Myocyte (in vitro differentiated cells): ENCODE data around the gene CHMP6. TPM values are rescaled to one million over a fixed set of nuclear protein-coding genes. Genes with fewer than 3 reads are reported as not detected.
"Not testable (repeated sequence)": the region's sequence is repeated elsewhere in the genome, so short reads cannot be mapped to it uniquely, and the experiment has no call there.

Experiments
- DNase-seq: peaks from one replicate; pipeline ENCODE4 v3.0.0-alpha.2; 2012; ENCODE audit warnings: low read depth
- total RNA-seq: library from RNA; depleted of rRNA; stranded (reverse); fragments of >200 nt; gene quantifications from 2 replicates; pipeline ENCODE4 v1.2.3, GENCODE V29; 2014

Gene CHMP6
- total RNA-seq, 1 donor from 2014 or later = 14.8 TPM

DNA sequence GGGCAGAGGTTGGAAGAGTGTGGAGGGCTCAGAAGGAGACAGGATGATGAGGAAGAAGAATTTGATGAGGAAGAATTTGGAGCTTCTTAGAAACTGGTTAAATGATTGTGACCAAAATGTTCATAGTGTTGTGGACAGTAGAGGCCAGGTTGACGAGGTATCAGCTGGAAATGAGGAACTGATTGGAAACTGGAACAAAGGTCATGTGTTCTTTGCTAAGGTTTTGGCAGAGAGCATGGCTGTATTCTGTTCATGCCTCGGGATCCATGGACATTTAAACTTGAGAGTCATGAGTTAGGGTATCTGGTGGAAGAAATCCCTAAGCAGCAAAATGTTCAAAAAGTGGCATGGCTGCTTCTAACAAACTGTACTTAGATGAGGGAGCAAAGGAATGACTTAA lies 19.3 kb downstream of the CHMP6 start:
- DNase-seq = no peak

DNA sequence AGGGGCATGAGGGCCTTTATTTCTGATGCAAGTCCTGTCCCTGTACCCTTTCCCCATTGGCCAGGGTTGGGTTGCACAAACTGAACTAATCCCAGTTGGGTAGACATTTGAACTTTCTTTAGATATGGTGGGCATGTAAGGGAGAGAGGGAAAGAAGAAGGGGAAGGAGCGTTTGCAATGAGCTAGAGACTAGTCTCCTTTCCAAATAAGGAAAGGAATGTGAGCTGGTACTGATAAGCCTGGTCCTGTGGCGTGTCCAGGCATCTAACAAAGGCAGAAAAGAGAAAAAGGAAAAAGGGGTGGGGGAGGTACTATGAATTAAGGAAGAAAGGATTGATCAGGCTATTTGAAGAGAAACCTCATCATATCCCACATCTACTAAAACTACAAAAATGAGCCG lies 20.3 kb downstream of the CHMP6 start:
- DNase-seq = no peak

- DNase-seq = no peak
Measured at GRCh38 chr17:81012574-81013447, 21.2 kb downstream of the CHMP6 start.

GRCh38 chr17:81013642-81014041 lies 22.0 kb downstream of the CHMP6 start:
- DNase-seq = no peak

GRCh38 chr17:81015136-81015535 lies 23.5 kb downstream of the CHMP6 start:
- no peak for DNase-seq

DNA sequence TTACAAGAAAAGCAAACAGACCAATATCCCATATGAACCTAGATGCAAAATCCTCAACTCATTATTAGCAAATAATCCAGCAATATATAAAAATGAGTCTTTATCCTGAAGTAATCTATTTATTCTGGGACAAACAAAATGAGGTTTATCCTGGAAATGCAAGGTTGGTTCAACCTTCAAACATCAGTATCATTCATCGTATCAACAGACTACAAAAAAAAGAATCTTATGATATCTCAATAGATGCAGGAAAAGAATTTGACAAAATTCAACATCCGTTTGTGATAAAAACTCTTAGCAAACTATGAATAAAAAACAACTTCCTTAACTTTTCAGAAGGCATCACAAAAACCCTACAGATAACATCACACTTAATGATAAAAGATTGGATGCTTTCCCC lies 24.9 kb downstream of the CHMP6 start:
- no peak for DNase-seq

DNA sequence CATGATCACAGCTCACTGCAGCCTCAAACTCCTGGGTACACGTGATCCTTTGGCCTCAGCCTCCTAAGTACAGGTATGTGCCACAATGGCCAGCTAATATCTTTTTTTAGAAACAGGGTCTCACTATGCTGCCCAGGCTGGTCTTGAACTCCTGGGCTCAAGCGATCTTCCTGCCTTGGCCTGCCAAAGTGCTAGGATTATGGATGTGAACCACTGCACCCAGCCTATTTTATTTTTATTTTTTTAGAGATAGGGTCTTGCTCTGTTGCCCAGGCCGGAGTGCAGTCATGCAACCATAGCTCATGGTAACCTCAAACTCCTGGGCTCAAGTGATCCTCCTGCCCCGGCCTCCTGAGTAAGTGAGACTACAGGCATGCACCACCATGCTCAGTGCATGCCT lies 25.7 kb downstream of the CHMP6 start:
- DNase-seq = not testable (repeated sequence)

GRCh38 chr17:81018044-81018802 lies 26.6 kb downstream of the CHMP6 start:
- DNase-seq = no peak

- DNase-seq = no peak
Measured at GRCh38 chr17:81019563-81020442, 28.2 kb downstream of the CHMP6 start.

DNA sequence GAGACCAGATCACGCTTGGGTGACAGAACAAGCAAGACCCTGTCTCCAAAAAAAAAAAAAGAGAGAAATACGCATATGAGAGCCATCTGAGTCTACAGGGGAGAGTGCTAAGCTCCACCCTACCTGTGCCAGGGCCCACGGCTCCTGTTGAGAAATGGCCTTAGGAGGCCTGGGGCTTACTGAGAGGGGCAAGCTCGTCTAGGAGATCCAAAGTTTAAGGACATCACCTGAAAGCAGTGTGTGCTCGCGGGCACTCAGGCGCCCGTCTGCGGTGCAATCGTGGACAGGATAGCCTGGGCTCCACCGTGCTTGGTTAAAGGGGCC lies 28.8 kb downstream of the CHMP6 start:
- no peak for DNase-seq

DNA sequence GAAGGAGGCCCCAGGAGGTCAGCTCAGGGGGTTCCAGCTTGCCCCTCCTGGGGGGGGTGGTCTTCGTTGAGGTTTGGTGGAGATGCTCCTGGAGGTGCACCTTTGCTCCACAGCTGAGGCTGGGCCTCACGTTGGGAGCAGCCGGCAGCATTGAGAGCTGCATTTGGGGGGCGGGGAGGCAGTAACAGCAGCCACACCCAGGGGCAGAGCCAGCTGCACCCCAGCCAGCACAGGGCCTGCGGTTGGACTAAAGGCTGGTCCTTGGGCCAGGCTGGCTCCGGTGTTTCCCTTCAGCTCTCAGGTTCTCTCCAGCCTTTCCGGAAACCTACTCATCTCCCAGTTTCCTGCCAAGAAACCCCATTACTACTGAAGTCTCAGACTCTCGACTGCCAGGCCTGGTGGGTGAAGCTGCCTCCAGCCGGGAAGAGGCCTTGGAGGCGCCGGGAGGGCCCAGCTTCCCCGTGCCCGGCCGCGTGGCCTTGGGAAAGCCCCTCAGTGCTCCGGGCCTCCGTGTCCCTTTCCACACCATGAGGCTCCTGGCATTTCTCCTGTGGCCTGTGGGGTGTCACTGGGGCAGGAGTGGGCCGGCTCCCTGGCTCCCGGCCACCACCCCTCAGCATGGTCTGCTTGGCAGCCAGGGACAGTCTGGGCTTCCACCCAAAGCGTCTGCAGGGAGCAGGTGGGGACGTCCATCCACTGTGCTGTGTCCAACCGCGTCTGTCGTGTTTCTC lies 29.3 kb downstream of the CHMP6 start:
- peak; percentile 83 for DNase-seq

- no peak for DNase-seq
Measured at GRCh38 chr17:81021531-81022343, 30.1 kb downstream of the CHMP6 start.

GRCh38 chr17:81022344-81022676 lies 30.7 kb downstream of the CHMP6 start:
- DNase-seq = no peak

DNA sequence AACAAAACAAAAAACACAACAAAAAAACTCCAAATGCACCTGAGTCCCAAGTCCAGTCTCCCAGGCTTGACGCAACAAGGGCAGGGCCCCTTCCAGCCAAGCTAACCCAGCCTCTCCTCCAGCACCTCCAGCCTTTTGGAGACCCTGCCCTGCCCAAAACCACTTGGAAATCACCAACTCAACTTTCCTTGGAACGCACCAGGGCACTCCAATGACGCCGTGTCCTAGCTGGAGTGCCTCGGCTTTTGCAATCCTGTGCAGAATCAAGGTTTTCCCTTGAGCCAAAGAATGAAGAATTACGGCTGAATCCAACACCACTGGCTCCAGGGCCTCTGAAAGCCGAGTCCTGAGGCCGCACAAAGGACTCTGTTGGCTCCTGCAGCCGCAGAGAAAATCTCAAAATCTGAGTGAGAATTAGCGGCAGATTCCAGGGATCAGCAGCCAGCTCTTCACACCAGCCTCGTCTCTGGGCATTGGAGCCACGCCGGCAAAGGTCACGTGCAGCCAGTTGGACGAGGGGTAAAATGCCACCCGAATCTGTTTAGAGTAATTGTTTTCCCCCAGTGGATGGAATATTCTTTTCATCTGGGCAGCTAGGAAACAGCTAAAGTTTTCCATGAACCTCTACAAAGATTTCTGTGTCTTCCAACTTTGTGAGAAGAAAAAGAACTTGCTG lies 33.6 kb downstream of the CHMP6 start:
- no peak for DNase-seq

- no peak for DNase-seq
Measured at GRCh38 chr17:81025741-81026129, 34.1 kb downstream of the CHMP6 start.

GRCh38 chr17:81026266-81027036 lies 34.8 kb downstream of the CHMP6 start:
- no peak for DNase-seq

DNA sequence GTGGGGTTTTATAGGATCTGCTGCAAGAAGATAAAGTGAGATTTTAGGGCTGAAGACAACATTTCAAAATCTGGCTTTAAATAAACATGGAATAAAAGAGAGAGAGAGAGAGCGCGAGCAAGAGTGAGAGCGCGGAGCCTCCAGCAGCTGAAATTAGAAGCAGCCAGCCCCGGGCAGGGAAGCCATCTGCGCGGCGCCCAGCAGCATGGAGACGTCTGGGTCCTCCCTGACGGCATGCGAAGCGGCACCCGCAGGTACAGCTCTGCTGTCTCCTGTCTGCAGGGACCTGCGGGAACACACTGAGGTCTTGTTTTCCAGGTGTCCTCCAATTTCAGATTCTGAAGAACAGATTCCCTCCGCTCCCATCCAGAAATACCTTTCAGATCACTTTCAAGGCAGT lies 35.4 kb downstream of the CHMP6 start:
- DNase-seq = no peak

DNA sequence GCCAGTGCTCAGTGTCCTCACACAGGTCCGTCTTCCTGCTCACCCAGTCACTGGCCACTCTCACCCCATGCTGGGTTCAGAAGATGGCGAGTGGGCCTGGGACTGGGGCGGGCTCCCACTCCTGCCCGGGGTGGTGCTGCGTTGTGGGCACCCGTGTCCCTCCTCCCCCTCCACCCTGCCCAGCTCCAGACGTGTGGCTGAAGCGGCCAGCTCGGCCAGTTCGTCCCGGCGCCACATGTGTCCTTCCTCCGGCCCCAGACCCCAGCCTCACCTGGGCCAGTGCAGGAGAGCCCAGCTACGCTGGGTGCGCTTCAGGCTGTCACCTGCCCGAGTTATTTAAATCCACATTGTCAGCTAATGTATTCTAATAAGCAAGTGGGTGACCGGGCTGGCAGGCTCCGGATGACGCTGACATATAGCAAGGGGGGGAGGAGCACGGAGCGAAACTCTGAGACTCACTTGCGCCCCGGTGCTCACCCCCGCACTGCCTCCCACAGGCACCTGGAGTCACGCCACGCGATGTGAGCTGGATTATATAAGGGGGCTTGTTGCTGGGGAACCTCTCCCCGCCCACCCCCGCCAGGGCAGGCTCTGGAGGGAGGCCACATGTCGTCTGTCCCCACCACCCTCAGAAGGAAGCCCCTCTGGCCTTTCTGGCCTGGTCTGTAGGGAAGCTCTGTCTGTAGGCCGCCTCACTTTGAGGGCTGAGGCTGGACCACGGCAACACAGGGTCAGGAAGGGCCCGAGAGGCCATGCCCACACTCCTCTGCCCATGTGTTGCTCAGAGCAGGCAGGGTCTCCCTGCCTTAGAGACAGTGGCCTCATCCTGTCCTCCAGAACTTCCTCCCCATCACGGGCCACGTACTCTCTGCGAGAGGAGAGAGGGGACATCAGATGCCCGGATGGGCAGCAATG lies 36.2 kb downstream of the CHMP6 start:
- DNase-seq = no peak
